CD4-positive, alpha-beta memory T cell (primary cell): Measurements from ENCODE around the gene ST6GALNAC6. TPM values are rescaled to one million over a fixed set of nuclear protein-coding genes. Genes with fewer than 3 reads are reported as not detected.

Experiments used
- CTCF ChIA-PET: fragments of 350-600 bp; sonication (Branson Sonifier 250); formaldehyde crosslinking; loops from one replicate; lab custom pipeline; 2021; ENCODE audit warnings: inconsistent platforms; ENCODE audit not compliant: partially characterized antibody; lab: Charles Lee
- POLR2A ChIA-PET: fragments of 350-600 bp; sonication (Branson Sonifier 250); formaldehyde crosslinking; loops from one replicate; lab custom pipeline; 2021; ENCODE audit not compliant: partially characterized antibody; lab: Charles Lee
- DNase-seq, 5 donors: peaks; one replicate each; pipeline versions ENCODE4 v3.0.0 to v3.0.0-alpha.2; 2020 to 2022; ENCODE audit warnings: mixed read lengths in 1 of 5
- H3K27ac ChIP-seq: one replicate; pipeline ENCODE4 v1.7.0; 2013; ENCODE audit warnings: low read depth, low read length
- H3K27me3 ChIP-seq: 2 replicates; pipeline ENCODE4 v1.7.0; 2013; ENCODE audit warnings: mild to moderate bottlenecking, low read length, moderate library complexity; ENCODE audit not compliant: insufficient read depth
- H3K36me3 ChIP-seq: 2 replicates; pipeline ENCODE4 v1.7.0; 2013; ENCODE audit warnings: mild to moderate bottlenecking, low read length, moderate library complexity; ENCODE audit not compliant: insufficient read depth
- H3K4me1 ChIP-seq: 2 replicates; pipeline ENCODE4 v1.7.0; 2013; ENCODE audit warnings: mild to moderate bottlenecking, low read length, moderate library complexity; ENCODE audit not compliant: insufficient read depth
- H3K4me3 ChIP-seq, 2 donors: one replicate each; pipeline ENCODE4 v1.7.0; 2013; ENCODE audit warnings: low read length in 2 of 2, mild to moderate bottlenecking in 1 of 2
- H3K9me3 ChIP-seq, 2 donors: one replicate each; pipeline ENCODE4 v1.7.0; 2013; ENCODE audit warnings: low read length in 2 of 2, control low read depth in 1 of 2; ENCODE audit not compliant: control insufficient read depth in 1 of 2
- H3K27ac Mint-ChIP-seq, 7 donors: one replicate each; pipeline ENCODE4 v1.8.0; 2020 to 2021; ENCODE audit warnings: mixed read lengths in 7 of 7, mild to moderate bottlenecking in 6 of 7, inconsistent platforms in 3 of 7, moderate library complexity in 3 of 7
- H3K27me3 Mint-ChIP-seq, 2 donors: one replicate each; pipeline ENCODE4 v1.8.0; 2020 to 2021; ENCODE audit warnings: mixed read lengths in 2 of 2
- H3K36me3 Mint-ChIP-seq, 2 donors: one replicate each; pipeline ENCODE4 v1.8.0; 2020 to 2021; ENCODE audit warnings: mixed read lengths in 2 of 2, inconsistent platforms in 1 of 2, mild to moderate bottlenecking in 1 of 2
- H3K4me1 Mint-ChIP-seq, 4 donors: one replicate each; pipeline ENCODE4 v1.8.0; 2020 to 2021; ENCODE audit warnings: mixed read lengths in 4 of 4, mild to moderate bottlenecking in 1 of 4
- H3K4me3 Mint-ChIP-seq, 8 donors: one replicate each; pipeline ENCODE4 v1.8.0; 2020 to 2021; ENCODE audit warnings: mixed read lengths in 8 of 8, mild to moderate bottlenecking in 7 of 8, moderate library complexity in 6 of 8, inconsistent platforms in 3 of 8
- H3K9me3 Mint-ChIP-seq, 8 donors: one replicate each; pipeline ENCODE4 v1.8.0; 2020 to 2021; ENCODE audit warnings: mixed read lengths in 8 of 8, mild to moderate bottlenecking in 5 of 8, inconsistent platforms in 3 of 8, moderate library complexity in 1 of 8
- intact Hi-C: fragments of 100-400 bp; cut with micrococcal nuclease; formaldehyde crosslinking; loops from one replicate; pipeline ENCODE4 v1.15.1; 2023
- polyA plus RNA-seq, 2 donors: library from polyadenylated mRNA; unstranded; fragments of 300-500 nt; fragmentation: Illumina TruSeq; gene quantifications; one replicate each; pipeline ENCODE4 v1.2.3, GENCODE V29; 2021
- total RNA-seq, 2 experiments: library from RNA; stranded (reverse); gene quantifications; one replicate each; pipeline ENCODE4 v1.2.3, GENCODE V29; 2021

Gene ST6GALNAC6
- total and polyA plus RNA-seq, 4 experiments from 2014 or later: 45.2 to 127 (median 85.5) TPM

DNA sequence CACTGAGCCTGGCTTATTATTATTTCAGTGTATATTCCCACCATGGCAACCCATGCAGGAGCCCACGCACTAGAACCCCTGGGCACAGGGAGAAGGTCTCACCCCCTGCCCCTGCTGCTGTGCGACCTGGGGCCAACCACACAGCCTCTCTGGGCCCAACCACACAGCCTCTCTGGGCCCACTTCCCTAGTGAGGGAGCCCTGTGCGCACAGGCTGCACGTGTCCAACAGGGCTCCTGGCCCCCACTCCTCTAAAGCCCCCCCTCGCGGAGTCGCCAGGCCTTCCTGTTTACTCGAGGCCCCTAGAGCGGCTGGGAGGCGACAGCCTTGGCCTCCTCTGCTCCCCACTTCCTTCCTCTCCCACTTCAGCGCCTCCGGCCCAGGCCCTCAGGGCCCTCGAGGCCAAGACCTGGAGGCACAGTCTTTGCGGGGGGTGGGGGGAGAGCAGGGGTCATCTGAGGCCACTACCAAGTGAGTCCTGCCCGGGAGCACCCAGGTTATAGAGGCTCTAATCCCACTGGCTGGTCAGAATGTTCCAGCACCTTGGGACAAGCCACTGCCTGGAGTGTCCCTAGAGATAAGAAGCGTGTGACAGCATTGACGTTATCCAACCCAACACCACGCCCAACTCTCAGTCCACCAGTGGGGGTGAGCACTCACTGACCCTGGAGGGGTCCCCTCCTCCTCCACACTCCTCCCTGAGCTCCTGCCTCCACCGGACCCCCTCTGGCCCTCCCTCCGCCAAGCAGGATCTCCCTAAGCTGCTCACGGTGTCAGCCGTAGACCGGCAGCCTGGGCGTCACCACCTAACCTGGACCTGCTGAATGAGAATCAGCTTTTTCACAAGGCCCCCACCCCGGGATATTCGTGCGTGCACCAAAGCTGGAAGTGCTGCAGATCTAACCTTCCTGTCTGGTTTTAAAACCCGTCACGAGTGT is 37.1 kb downstream of the ST6GALNAC6 start:
- peak; percentile 35 to 68 (median 45) for DNase-seq
- H3K27me3 ChIP-seq: no peaks in the 10 kb centered on the region
- peaks cover 1 to 3% of the 10 kb centered on the region in 2 donors for H3K36me3 Mint-ChIP-seq
- CTCF ChIA-PET: interaction anchor here (0.7 to 5.1 kb wide), 7 partner anchors 8 to 127 kb away, joined by 3 to 26 read pairs (median 5); partner anchors contain the start of genes CDK9 and TOR2A
- peak overlapping the region in 7 of 8 donors; percentile 5 to 79 (median 52) for H3K4me3 Mint-ChIP-seq
- H3K27ac ChIP-seq: peak overlapping the region; percentile 59
- no peak overlapping the region for H3K4me3 ChIP-seq
- no peaks in the 10 kb centered on the region for H3K9me3 ChIP-seq
- H3K36me3 ChIP-seq: no peaks in the 10 kb centered on the region
- H3K4me1 Mint-ChIP-seq: peaks cover 31 to 54% (median 39%) of the 10 kb centered on the region in 4 donors
- H3K27ac Mint-ChIP-seq: peak overlapping the region; percentile 87 to 97 (median 91)
- intact Hi-C loops: no loop called here
- peaks cover 45% of the 10 kb centered on the region for H3K4me1 ChIP-seq
- POLR2A ChIA-PET: interaction anchor here (0.9 to 3.6 kb wide), 12 partner anchors 44 to 162 kb away, joined by 3 to 22 read pairs (median 4); partner anchors contain the start of genes CDK9, FPGS and SH2D3C
- no peaks in the 10 kb centered on the region for H3K27me3 Mint-ChIP-seq
- no peaks in the 10 kb centered on the region for H3K9me3 Mint-ChIP-seq

DNA sequence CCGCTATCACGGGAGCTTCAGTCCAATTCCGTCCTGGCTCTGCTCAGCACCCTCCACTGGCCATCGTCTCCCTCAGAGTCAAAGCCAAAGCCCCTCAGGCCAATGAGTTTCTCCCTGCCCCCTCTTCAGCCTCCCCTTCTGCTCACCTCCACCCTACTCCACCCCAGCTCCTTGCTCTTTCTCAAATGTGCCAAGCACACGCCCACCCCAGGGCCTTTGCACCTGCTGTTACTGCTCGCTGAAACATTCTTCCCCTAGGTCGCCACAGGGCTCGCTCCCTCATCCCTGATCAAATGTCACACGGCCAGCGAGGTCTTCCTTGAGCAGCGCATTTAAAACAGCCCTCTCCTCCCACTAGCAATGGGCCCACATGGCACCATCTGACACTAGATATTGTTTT is 38.6 kb downstream of the ST6GALNAC6 start:
- no peak overlapping the region for H3K4me3 ChIP-seq
- Mint-ChIP-seq H3K4me1 (peaks cover 32 to 51% (median 39%) of the 10 kb centered on the region in 4 donors), H3K27ac (peak overlapping the region; percentile 52 to 97 (median 91)), H3K9me3 (no peaks in the 10 kb centered on the region), H3K36me3 (peaks cover 1% of the 10 kb centered on the region in 2 donors), H3K4me3 (peak overlapping the region in 1 of 8 donors; percentile 13), H3K27me3 (peaks cover 0 to 2% of the 10 kb centered on the region in 2 donors)
- H3K27ac ChIP-seq: no peak overlapping the region
- H3K4me1 ChIP-seq: peaks cover 47% of the 10 kb centered on the region
- no peaks in the 10 kb centered on the region for H3K27me3 ChIP-seq
- no peaks in the 10 kb centered on the region for H3K9me3 ChIP-seq
- no peak for DNase-seq
- no peaks in the 10 kb centered on the region for H3K36me3 ChIP-seq
- CTCF ChIA-PET: interaction anchor here (5.1 kb wide), 1 partner anchor 126 kb away, joined by 26 read pairs; the partner anchor contains the start of gene TOR2A
- intact Hi-C loops: no loop called here
- POLR2A ChIA-PET: interaction anchor here (1.0 to 3.6 kb wide), 5 partner anchors 9 to 78 kb away, joined by 3 to 10 read pairs (median 3); no protein-coding TSS in a partner anchor

DNA sequence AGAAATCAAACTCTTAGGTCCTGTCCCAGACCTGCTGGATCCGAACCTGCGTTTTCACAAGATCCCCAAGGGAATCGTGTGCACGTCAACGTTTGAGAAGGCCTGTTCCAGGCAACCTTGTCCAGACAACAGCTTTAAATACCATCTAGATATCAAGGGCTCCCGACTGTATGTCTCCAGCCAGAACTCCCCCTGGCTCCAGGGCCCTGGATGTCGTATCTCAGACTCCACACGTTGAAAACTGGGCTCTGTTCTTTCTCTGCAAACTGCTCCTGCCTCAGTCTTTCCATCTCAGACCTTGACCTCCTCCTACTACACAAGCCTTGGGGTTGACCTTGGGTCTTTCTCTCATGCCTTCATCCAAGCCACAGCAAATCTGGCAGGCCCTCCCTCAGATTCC is 39.1 kb downstream of the ST6GALNAC6 start:
- peaks cover 46% of the 10 kb centered on the region for H3K4me1 ChIP-seq
- Mint-ChIP-seq H3K9me3 (no peaks in the 10 kb centered on the region), H3K4me1 (peaks cover 27 to 51% (median 37%) of the 10 kb centered on the region in 4 donors), H3K27ac (peak overlapping the region in 6 of 7 donors; percentile 25 to 97 (median 90)), H3K4me3 (no peak overlapping the region), H3K27me3 (peaks cover 0 to 2% of the 10 kb centered on the region in 2 donors), H3K36me3 (no peaks in the 10 kb centered on the region)
- ChIA-PET CTCF (no interaction called here), POLR2A (interaction anchor here (0.7 to 3.6 kb wide), 2 partner anchors 74 to 77 kb away, joined by 3 to 10 read pairs; partner anchors contain the start of gene CDK9)
- no peaks in the 10 kb centered on the region for H3K36me3 ChIP-seq
- no peak overlapping the region for H3K27ac ChIP-seq
- no peaks in the 10 kb centered on the region for H3K27me3 ChIP-seq
- H3K9me3 ChIP-seq: no peaks in the 10 kb centered on the region
- H3K4me3 ChIP-seq: no peak overlapping the region
- no peak for DNase-seq
- intact Hi-C loops: no loop called here

DNA sequence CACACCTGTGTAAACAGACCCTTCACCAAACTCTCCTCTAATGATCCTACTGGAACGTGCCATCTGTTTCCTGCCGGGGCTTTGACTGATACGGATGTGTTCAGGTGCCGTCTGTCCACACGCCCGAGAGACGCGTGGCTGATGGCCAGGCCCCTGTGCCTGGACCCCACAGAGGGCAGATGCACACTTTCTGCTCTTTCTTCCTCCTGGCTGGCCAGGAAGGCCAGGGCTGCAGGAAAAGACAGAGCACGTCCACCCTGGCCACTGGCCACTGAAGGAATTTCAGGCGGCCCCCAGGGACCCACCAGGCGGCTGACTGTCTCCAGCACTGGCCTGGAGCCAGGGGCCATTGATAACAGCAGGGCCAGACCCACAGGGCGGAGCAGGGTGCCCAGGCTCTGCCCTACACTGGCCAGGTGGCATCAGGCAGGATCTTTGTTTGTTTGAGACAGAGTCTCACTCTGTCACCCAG is 41.3 kb downstream of the ST6GALNAC6 start:
- Histone ChIP-seq H3K4me3 (no peak overlapping the region), H3K4me1 (peaks cover 51% of the 10 kb centered on the region), H3K27me3 (no peaks in the 10 kb centered on the region), H3K36me3 (no peaks in the 10 kb centered on the region), H3K9me3 (no peaks in the 10 kb centered on the region), H3K27ac (no peak overlapping the region)
- no peak for DNase-seq
- CTCF ChIA-PET: interaction anchor here (1.5 kb wide), 1 partner anchor 12 kb away, joined by 8 read pairs; no protein-coding TSS in a partner anchor
- peaks cover 0 to 2% of the 10 kb centered on the region in 2 donors for H3K36me3 Mint-ChIP-seq
- H3K27me3 Mint-ChIP-seq: peaks cover 0 to 2% of the 10 kb centered on the region in 2 donors
- H3K4me1 Mint-ChIP-seq: peaks cover 22 to 54% (median 36%) of the 10 kb centered on the region in 4 donors
- POLR2A ChIA-PET: no interaction called here
- H3K4me3 Mint-ChIP-seq: peak overlapping the region in 1 of 8 donors; percentile 39
- peak overlapping the region in 1 of 7 donors; percentile 52 for H3K27ac Mint-ChIP-seq
- no peaks in the 10 kb centered on the region for H3K9me3 Mint-ChIP-seq
- intact Hi-C loops: no loop called here

DNA sequence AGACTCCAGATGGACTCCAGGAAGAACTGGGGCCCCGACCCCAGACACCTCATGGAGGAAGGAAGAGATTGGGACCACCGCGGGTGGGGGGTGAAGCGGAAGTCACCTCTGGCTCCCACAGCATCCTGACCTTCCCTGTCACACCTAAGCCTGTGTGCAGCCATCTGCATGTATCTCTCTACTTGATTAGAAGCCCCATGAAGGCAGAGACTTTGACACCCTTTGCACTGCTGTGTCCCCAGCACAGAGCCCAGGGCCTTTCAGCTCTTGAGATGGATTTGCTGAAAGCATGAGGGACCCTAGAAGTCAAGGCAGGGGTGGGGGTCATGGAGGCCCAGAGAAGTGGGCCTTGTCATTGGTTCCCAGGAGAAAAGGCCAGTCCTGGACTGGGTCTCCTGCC is 42.1 kb downstream of the ST6GALNAC6 start:
- no peaks in the 10 kb centered on the region for H3K9me3 Mint-ChIP-seq
- DNase-seq: no peak
- Histone ChIP-seq H3K36me3 (no peaks in the 10 kb centered on the region), H3K27me3 (no peaks in the 10 kb centered on the region), H3K4me3 (no peak overlapping the region), H3K4me1 (peaks cover 48% of the 10 kb centered on the region), H3K27ac (no peak overlapping the region), H3K9me3 (no peaks in the 10 kb centered on the region)
- peak overlapping the region in 2 of 7 donors; percentile 41 to 43 for H3K27ac Mint-ChIP-seq
- intact Hi-C loops: no loop called here
- ChIA-PET CTCF (no interaction called here), POLR2A (no interaction called here)
- H3K27me3 Mint-ChIP-seq: peaks cover 0 to 2% of the 10 kb centered on the region in 2 donors
- H3K4me3 Mint-ChIP-seq: no peak overlapping the region
- H3K36me3 Mint-ChIP-seq: peaks cover 0 to 2% of the 10 kb centered on the region in 2 donors
- peaks cover 15 to 52% (median 34%) of the 10 kb centered on the region in 4 donors for H3K4me1 Mint-ChIP-seq

DNA sequence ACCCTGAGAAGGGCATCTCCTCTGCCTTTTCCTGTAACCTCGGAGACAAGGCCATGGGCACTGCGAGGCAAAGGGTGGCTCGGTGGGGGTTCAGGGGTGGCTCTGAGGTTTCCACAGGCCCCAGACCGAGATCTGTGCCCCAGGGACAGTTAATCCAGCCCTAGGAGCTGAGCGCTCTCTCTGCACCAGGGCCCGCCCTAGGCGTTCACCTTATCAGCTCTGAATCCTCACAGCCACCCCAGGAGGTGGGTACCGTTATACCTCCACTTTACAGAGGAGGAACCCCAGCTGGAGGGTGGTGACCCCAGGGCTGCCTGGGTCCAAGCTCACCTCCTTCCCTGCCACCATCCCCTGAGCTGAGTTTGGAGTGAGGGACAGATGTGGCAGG is 42.7 kb downstream of the ST6GALNAC6 start:
- POLR2A ChIA-PET: interaction anchor here (0.6 to 2.0 kb wide), 4 partner anchors 48 to 168 kb away, joined by 3 to 6 read pairs (median 4); partner anchors contain the start of genes CDK9 and FPGS
- no peaks in the 10 kb centered on the region for H3K36me3 ChIP-seq
- no peaks in the 10 kb centered on the region for H3K9me3 ChIP-seq
- H3K27me3 ChIP-seq: no peaks in the 10 kb centered on the region
- Mint-ChIP-seq H3K4me3 (no peak overlapping the region), H3K27ac (peak overlapping the region in 2 of 7 donors; percentile 15 to 36), H3K9me3 (no peaks in the 10 kb centered on the region), H3K36me3 (peaks cover 0 to 2% of the 10 kb centered on the region in 2 donors), H3K4me1 (peaks cover 17 to 52% (median 33%) of the 10 kb centered on the region in 4 donors), H3K27me3 (peaks cover 0 to 2% of the 10 kb centered on the region in 2 donors)
- no peak overlapping the region for H3K27ac ChIP-seq
- CTCF ChIA-PET: no interaction called here
- H3K4me3 ChIP-seq: no peak overlapping the region
- DNase-seq: no peak
- H3K4me1 ChIP-seq: peaks cover 48% of the 10 kb centered on the region
- intact Hi-C loops: no loop called here
